Activated CD4-positive, alpha-beta T cell treated with anti-CD3 and anti-CD28 coated beads for 24 hours (primary cell): Measurements from ENCODE around the gene TRIOBP.
A peak's percentile ranks its signal among the peaks of the same experiment; 100 is the strongest.
"Not testable (repeated sequence)": the region's sequence is repeated elsewhere in the genome, so short reads cannot be mapped to it uniquely, and the experiment has no call there.

Experiments
- DNase-seq, 2 donors: peaks; one replicate each; pipeline ENCODE4 v3.0.0-alpha.2; 2020; ENCODE audit warnings: low read depth in 2 of 2

Gene TRIOBP, protein sequence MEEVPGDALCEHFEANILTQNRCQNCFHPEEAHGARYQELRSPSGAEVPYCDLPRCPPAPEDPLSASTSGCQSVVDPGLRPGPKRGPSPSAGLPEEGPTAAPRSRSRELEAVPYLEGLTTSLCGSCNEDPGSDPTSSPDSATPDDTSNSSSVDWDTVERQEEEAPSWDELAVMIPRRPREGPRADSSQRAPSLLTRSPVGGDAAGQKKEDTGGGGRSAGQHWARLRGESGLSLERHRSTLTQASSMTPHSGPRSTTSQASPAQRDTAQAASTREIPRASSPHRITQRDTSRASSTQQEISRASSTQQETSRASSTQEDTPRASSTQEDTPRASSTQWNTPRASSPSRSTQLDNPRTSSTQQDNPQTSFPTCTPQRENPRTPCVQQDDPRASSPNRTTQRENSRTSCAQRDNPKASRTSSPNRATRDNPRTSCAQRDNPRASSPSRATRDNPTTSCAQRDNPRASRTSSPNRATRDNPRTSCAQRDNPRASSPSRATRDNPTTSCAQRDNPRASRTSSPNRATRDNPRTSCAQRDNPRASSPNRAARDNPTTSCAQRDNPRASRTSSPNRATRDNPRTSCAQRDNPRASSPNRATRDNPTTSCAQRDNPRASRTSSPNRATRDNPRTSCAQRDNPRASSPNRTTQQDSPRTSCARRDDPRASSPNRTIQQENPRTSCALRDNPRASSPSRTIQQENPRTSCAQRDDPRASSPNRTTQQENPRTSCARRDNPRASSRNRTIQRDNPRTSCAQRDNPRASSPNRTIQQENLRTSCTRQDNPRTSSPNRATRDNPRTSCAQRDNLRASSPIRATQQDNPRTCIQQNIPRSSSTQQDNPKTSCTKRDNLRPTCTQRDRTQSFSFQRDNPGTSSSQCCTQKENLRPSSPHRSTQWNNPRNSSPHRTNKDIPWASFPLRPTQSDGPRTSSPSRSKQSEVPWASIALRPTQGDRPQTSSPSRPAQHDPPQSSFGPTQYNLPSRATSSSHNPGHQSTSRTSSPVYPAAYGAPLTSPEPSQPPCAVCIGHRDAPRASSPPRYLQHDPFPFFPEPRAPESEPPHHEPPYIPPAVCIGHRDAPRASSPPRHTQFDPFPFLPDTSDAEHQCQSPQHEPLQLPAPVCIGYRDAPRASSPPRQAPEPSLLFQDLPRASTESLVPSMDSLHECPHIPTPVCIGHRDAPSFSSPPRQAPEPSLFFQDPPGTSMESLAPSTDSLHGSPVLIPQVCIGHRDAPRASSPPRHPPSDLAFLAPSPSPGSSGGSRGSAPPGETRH (N-terminal part only)

DNA sequence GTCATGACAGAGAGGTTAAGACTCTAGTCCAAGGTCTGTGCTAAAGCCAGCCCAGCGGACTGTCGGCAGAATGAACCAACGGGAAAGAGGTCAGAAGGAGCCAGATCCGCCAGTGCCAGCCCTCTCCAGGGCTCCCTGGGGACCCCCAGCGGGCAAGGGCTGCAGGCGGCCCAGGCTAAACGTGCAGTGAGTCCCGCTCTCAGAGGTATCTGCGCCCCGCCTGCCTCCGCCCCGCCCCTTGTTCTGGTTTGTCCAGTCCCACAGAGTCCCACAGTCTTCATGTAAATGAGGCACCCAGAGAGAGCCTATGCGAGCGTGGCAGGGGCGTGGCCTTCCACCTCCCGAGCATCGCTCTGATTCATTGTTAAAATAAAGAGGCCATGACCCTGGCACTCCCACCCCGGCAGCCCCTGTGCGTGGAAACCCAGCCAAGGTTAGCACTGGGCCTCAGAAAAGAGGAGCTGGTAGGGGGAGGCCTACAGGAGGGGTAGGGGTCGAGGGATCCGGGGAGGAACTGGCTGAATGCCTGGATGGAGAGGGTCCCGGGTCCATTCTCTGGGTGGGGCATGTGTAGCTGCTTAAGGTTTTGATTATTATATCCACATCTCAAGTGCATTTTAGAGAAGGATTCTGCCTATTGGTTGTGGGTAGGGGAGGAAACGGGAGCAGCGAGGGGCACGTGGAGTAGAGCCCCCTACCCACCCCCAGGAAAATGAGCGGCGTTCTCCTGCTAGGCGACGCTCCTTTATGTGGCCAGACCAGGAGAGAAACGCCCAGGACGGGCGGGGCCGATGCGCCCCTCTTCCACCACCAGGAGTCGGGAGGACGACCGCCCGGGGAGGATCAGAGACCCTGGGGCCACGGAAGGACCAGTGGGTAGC, at the start of gene TRIOBP:
TSS of gene TRIOBP (plus strand) at position 392 of the 881 bp plus-strand sequence. CDS start 4,318 bp downstream, outside the sequence.
- DNase-seq = peak; percentile 76 to 80

DNA sequence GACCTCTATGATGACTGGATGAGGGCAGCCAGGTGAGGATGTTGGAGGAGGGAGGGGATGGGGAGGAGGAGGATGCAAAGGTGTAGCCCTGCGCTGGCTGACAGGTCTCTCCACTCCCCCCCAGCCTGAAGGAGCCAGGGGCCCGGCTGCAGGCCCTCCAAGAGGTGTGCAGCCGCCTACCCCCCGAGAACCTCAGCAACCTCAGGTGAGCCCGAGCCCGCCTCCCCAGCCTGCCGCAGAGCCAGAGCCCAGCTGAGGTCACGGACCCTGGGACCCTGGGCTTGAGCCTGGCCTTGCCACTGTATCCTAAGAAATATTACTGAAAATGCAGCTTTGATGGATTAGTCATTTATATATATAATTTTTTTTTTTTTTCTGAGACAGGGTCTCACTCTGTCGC, 49.5 kb upstream of the TRIOBP start:
- DNase-seq = no peak

DNA sequence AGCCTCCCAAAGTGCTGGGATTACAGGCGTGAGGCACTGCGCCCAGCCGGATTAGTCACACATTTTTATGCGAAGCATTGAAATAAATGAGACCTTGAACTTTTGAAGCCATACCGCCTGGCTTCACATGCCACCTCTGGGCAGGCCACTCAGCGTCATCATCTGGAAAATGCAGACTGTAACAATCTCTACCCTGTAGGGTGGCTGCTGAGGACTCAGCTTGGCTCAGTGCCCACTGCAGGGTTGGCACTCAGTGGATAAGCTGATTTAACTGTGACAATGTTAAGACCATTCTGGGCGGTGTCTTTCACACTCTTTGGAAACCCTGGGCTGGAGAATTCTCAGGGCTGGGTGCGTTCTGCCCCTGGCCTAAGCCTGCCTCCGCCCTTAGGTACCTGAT, 48.9 kb upstream of the TRIOBP start:
- DNase-seq = no peak

DNA sequence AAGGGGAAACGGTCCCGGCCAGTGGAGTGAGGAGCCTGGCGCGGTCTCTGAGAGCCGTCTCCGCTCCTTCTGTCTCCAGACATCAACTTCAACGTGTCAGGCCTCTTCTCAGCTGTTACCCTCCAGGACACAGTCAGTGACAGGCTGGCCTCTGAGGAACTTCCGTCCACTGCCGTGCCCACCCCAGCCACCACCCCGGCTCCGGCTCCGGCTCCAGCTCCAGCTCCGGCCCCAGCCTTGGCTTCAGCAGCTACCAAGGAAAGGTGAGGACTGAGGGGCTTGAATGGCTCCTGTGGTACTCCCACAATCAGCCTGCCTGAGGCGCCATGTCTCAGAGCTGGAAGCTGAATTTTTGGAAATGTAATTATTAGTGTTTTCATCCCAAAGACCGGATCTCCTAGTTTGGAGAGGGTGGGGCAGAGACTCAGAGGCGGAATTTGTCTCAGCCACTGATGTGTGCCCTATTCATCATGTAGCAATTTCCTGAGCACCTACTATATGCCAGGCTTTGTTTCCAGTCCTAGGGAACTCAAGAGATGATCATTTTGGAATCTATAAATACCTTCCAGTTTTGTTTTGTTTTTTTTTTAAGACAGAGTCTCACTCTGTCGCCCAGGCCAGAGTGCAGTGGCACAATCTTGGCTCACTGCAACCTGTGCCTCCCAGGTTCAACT, 46.2 kb upstream of the TRIOBP start:
- no peak for DNase-seq

DNA sequence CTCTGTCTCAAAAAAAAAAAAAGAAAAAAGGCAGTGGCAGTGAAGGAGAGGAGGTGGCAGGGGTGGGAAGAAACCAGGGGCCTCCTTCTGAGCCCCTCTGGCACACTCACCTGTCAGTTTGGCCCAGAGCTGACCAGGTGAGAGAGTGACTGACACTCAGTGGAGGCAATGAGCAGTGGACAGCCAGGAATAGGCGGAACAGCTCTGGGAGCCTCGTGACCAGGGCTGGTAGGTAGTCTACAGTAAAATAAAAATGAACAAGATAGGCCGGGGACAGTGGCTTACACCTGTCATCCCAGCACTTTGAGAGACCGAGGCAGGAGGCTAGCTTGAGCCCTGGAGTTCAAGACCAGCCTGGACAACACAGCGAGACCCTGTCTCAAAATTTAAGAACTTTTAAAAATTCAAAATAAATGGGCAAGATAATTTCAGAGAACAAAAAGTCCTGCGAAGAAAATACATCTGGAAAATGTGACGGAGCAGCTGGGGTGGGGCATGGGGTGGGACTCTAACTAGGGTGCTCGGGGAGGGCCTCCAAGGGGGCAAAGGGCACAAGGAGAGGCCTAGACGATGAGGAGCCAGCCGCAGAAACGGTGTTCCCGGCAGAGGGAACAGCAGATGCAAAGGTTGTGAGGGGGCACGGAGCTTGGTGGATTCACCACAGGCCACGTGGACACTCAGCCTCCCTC, 42.1 kb upstream of the TRIOBP start:
- no peak for DNase-seq

DNA sequence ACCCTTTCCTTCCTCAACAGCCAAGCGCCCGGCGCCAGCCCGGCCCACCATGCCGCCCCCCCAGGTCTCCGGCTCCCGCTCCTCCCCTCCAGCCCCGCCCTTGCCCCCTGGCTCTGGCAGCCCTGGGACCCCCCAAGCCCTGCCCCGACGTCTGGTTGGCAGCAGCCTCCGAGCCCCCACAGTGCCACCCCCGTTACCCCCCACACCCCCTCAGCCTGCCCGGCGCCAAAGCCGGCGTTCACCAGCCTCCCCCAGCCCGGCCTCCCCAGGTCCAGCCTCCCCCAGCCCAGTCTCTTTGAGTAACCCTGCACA, 41.6 kb upstream of the TRIOBP start:
- DNase-seq = no peak

DNA sequence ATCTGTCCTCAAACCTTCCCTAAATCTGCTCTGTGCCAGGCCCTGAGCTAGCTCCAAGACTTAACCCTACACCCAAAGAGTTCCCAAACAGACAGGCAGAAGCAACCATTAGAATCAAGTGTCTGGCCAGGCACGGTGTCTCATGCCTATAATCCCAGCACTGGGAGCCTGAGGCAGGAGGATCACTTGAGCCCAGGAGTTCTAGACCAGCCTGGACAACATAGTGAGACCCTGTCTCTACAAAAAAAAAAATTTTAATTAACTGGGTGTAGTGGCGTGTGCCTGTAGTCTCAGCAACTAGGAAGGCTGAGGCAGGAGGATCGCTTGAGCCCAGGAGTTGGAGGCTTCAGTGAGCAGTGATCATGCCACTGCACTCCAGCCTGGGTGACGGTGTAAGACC, 40.3 kb upstream of the TRIOBP start:
- not testable (repeated sequence) for DNase-seq

DNA sequence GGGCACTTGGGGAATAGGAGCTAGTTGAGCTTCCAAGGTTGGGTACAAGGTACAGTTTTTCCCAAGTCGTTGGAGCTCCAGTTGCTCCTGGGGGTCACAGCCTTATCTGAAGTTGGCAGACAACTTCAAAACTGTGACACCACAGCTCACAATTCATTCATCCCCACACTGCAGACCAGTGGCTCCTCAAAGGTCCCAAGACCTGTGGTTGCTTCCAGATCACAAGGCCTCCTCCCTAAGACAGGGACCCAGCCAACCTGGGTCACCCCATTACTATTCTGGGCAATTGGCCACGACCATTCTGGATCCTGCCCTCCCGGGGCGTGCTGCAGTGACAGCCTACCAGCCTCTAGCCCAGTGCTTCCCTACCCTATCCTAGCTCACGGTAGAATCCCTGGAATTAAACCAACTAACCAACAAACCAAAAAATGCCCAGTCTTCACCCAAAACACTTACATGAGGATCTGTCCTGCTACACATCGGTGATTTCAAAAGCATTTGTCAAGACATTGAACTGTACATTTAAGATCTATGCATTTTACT, 39.2 kb upstream of the TRIOBP start:
- no peak for DNase-seq

DNA sequence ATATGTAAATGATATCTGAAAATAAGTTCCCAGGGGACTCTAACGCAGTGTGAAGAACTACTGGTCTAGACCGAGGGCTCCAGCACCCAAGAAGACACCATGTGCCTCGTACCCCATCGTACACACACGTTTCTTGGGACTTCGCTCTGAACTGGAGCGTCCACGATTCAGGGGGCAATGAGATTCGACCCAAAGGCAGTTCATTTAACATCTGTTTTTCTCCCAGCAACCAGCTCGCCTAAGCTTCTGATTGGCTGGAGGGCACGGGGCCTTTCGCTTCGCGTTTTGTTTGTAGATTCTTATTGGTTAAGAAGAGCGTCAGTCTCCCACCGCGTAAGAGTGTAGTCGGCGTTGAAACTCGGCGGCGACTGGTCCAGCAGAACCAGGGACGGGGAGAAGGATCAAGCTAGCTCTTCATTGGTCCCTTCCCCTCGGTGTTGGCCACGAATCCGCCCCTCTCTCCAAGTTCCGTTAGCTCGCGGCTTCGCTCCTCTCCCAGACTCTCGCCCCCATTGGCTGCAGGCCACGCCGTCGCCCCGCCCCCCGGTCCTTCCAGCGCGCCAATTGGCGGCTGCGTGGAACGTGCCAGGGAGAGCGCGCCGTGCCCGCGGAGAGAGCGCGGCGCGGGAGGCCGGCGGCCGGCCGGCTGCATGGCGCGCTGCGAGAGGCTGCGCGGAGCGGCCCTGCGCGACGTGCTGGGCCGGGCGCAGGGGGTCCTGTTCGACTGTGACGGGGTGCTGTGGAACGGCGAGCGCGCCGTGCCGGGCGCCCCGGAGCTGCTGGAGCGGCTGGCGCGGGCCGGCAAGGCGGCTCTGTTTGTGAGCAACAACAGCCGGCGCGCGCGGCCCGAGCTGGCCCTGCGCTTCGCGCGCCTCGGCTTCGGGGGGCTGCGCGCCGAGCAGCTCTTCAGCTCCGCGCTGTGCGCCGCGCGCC, 38.4 kb upstream of the TRIOBP start, which contains the start of gene PDXP:
TSS of gene PDXP (plus strand) at position 591 of the 933 bp plus-strand sequence. CDS start at position 651, 60 bp downstream.
- peak; percentile 98 for DNase-seq

DNA sequence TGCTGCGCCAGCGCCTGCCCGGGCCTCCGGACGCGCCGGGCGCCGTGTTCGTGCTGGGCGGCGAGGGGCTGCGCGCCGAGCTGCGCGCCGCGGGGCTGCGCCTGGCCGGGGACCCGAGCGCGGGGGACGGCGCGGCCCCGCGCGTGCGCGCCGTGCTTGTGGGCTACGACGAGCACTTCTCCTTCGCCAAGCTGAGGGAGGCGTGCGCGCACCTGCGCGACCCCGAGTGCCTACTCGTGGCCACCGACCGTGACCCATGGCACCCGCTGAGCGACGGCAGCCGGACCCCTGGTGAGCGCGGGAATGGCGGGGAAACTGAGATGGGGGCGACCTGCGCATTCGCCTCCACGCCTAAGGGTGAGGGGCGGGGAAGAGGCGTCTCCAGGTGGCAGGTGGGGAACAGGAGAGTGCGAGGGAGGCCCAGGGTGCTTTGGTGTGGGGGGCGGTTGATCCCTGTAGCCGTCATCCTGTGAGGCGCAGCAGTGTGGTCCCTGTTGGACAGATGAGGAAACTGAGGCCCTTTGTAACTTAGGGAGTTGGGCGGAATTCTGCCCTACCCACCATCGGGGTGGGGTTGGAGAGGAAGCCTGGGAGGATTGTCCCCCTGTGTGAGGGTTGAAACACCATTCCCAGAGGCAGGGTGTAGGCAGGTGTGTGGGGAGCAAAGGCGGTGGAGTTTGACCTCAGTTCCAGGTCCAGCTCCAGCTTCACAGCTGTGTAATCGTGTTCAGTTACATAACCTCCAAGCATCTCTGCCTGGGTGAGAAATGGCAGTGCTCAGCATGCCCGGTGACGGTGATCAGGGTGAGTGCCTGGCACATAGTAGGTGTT, 37.6 kb upstream of the TRIOBP start:
- no peak for DNase-seq

DNA sequence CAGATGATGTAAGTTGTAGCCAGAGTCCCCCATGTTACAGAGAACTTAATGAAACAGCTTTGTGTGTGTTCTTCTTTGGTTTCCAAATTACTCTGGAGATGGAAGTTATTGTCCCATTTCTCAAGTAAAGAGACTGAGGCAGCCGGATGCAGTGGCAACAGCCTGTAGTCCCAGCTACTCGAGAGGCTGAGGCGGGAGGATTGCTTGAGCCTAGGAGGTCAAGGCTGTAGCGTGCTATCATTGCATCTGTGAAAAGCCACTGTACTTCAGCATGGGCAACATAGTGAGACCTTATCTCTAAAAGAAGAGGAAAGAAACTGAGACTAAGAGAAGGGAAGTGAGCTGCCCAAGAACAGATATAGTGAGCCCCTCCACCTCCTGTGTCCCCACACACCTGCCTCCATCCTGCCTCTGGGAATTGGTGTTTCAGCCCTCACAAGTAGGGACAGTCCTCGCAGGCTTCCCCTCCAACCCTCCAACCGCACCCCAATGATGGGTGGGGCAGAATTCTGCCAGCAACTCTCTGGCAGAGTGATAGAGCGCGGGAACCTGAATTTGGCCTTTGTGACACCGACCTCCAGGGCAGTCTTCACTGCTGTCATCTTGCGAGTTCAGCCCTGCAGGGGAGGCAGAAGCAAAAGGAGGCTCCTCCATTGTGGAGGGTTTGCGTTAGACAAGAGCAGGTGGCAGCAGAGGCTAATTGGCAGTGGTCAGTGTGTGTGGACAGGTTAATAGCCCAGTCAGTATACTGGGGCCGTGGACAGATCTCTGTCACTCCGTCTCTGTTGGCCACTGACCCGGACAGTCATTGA, 36.7 kb upstream of the TRIOBP start:
- DNase-seq = no peak

DNA sequence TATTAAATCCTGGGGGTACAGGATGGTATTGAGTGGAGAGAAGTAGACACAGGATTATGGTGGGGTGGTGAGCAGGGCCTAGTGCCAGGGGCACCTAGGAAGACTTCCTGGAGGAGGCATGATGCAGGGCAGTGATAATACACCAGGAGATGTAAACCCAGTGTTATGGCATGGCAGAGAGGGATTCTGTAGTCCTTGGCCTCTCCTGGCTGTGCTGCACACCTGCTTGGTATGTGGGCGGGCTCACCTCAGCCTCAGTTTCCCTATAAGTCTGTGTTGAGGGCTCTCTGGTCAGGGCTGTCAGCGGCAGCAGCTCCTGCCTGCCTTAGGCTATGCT, 36.2 kb upstream of the TRIOBP start:
- no peak for DNase-seq

DNA sequence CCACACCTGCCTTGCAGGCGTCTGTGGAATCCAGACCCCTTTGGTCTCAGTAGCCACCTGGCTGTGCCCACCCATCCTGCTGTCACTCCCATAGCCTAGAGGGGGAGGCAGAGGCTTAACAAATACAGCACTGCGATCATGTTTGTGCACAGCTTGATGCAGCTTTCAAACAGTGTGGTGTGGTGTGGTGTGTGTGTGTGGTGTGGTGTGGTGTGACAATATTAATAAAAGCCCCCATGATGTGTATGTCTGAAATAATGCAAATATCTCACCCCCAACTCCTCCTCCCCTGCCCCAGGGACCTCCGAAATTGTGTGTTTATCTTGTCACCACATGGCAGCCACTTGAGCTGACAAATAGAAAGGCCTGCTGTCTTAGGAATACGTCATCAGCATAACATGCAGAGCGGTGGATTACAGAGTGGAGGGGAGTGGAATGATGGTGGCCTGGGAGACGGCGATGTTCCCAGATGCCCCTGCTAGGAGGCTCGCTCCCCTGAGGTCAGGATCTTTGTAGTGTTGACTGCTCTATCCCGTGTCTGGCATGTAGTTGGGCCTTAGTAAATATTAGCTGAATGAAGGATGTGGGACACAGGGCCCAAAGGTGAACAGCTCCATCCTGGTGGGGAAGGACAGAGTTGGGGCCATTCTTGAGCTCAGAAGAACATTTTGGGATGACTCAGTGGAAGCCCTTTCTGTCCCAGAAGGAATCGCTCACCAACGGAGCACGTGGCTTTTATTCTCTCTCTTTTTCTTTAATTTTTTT, 35.5 kb upstream of the TRIOBP start:
- no peak for DNase-seq

DNA sequence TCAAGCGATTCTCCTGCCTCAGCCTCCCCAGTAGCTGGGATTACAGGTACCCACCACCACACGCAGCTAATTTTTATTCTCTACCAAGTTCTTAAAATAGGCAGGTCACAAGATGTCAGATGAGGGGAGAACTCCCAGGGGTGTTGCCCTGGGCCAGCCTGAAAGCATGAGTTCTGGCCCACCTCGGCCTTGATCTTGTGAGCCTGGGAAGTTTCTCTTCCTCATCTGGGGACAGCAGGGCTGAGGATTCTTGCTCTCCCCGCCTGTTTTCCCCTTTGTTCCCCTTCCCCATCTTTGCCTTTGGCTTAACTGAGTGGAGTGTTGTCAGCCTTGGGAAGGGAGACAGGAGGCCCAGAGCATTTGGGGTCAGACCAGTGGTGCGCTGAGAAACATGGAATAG, 34.8 kb upstream of the TRIOBP start:
- DNase-seq = no peak

DNA sequence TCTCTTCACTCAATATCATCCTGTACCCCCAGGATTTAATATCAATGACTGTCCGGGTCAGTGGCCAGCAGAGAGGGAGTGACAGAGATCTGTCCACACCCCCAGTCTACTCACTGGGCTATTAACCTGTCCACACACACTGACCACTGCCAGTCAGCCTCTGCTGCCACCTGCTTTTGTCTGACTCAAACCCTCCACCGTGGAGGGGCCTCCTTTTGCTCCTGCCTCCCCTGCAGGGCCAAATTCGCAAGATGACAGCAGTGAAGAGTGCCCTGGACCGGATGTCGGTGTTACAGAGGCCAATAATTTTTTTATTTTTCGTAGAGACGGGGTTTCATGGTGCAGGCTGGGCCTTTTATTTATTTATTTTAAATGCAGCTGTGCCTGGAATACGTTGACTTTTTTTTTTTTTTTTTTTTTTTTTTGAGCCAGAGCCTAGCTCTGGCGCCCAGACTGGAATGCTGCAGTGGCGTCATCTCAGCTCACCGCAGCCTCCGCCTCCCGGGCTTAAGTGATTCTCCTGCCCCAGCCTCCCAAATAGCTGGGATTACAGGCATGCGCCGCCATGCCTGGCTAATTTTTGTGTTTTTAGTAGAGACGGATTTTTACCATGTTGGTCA, 33.2 kb upstream of the TRIOBP start:
- no peak for DNase-seq
